CD14-positive monocyte (primary cell): ENCODE results near the gene ZBTB7C. TPM values are rescaled to one million over a fixed set of nuclear protein-coding genes. Genes with fewer than 3 reads are reported as not detected.
A peak's percentile ranks its signal among the peaks of the same experiment; 100 is the strongest.

Experiments used
- DNase-seq, 3 donors: peaks; one replicate each; pipeline ENCODE4 v3.0.0-alpha.2; 2011 to 2022
- H2AFZ ChIP-seq: 2 replicates; pipeline ENCODE4 v1.6.0; 2012; ENCODE audit warnings: mild to moderate bottlenecking, low read depth, low read length, inconsistent platforms; ENCODE audit not compliant: insufficient read depth, poor library complexity, severe bottlenecking
- H3K27ac ChIP-seq, 2 donors: 1 replicate in 1 of 2; 2 replicates in 1 of 2; pipeline ENCODE4 v1.5.1; 2012 to 2013; ENCODE audit warnings: low read length in 2 of 2, control low read depth in 1 of 2, inconsistent platforms in 1 of 2, low read depth in 1 of 2, mild to moderate bottlenecking in 1 of 2
- H3K27me3 ChIP-seq, 2 donors: one replicate each; pipeline versions ENCODE4 v1.6.0 to v1.6.1; 2011 to 2013; ENCODE audit warnings: low read length in 2 of 2; ENCODE audit not compliant: control insufficient read depth in 2 of 2, insufficient read depth in 2 of 2
- H3K36me3 ChIP-seq, 2 donors: replicated peaks in 1 of 2; 1 replicate in 1 of 2; 2 replicates in 1 of 2; pipeline versions ENCODE4 v1.5.1 to v1.6.1; 2012 to 2013; ENCODE audit warnings: low read length in 2 of 2, control low read depth in 1 of 2, inconsistent platforms in 1 of 2, mild to moderate bottlenecking in 1 of 2; ENCODE audit not compliant: insufficient read depth in 2 of 2, control insufficient read depth in 1 of 2
- H3K4me1 ChIP-seq, 2 donors: 1 replicate in 1 of 2; 2 replicates in 1 of 2; pipeline versions ENCODE4 v1.5.1 to v1.6.1; 2012 to 2013; ENCODE audit warnings: low read length in 2 of 2, control low read depth in 1 of 2, inconsistent platforms in 1 of 2, mild to moderate bottlenecking in 1 of 2, moderate library complexity in 1 of 2; ENCODE audit not compliant: insufficient read depth in 2 of 2, control insufficient read depth in 1 of 2
- H3K4me2 ChIP-seq: replicated peaks from 2 replicates; pipeline ENCODE3; 2012; ENCODE audit warnings: low read length, moderate library complexity, mild to moderate bottlenecking; ENCODE audit not compliant: poor library complexity, severe bottlenecking; ENCODE audit errors: extremely low read depth
- H3K4me3 ChIP-seq, 3 experiments: fragments of 200-600 bp in 1 of 3; sonication (generic) in 1 of 3; replicated peaks in 1 of 3; 1 replicate in 2 of 3; 2 replicates in 1 of 3; pipeline ENCODE4 v1.5.1; 2011 to 2013; ENCODE audit warnings: low read length in 3 of 3, mild to moderate bottlenecking in 3 of 3, control low read depth in 2 of 3, low read depth in 2 of 3, inconsistent platforms in 1 of 3, moderate library complexity in 1 of 3
- H3K79me2 ChIP-seq: 2 replicates; pipeline ENCODE4 v1.6.0; 2012; ENCODE audit warnings: mild to moderate bottlenecking, control low read depth, inconsistent platforms, low read length, moderate library complexity; ENCODE audit not compliant: insufficient read depth
- H3K9ac ChIP-seq: 2 replicates; pipeline ENCODE4 v1.6.0; 2017; ENCODE audit warnings: low read length, mild to moderate bottlenecking; ENCODE audit not compliant: insufficient read depth, poor library complexity, severe bottlenecking
- H3K9me3 ChIP-seq, 2 donors: replicated peaks in 1 of 2; 1 replicate in 1 of 2; 2 replicates in 1 of 2; pipeline versions ENCODE4 v1.5.1 to v1.6.1; 2012 to 2013; ENCODE audit warnings: low read length in 2 of 2, control low read depth in 1 of 2; ENCODE audit not compliant: control insufficient read depth in 1 of 2, insufficient read depth in 1 of 2
- H4K20me1 ChIP-seq: 2 replicates; pipeline ENCODE4 v1.6.0; 2012; ENCODE audit warnings: mild to moderate bottlenecking, low read length, control low read depth, moderate library complexity; ENCODE audit not compliant: insufficient read depth
- H3K27ac Mint-ChIP-seq, 7 donors: one replicate each; pipeline ENCODE4 v1.8.0; 2020; ENCODE audit warnings: mild to moderate bottlenecking in 7 of 7, mixed read lengths in 7 of 7, moderate library complexity in 6 of 7, inconsistent platforms in 2 of 7
- H3K27me3 Mint-ChIP-seq, 3 donors: one replicate each; pipeline ENCODE4 v1.8.0; 2021 to 2022; ENCODE audit warnings: low read depth in 3 of 3, mild to moderate bottlenecking in 3 of 3, mixed read lengths in 3 of 3, moderate library complexity in 3 of 3, inconsistent platforms in 1 of 3
- H3K36me3 Mint-ChIP-seq, 2 donors: one replicate each; pipeline ENCODE4 v1.8.0; 2020; ENCODE audit warnings: mixed read lengths in 2 of 2, inconsistent platforms in 1 of 2, mild to moderate bottlenecking in 1 of 2
- H3K4me1 Mint-ChIP-seq: one replicate; pipeline ENCODE4 v1.8.0; 2020; ENCODE audit warnings: mild to moderate bottlenecking, mixed read lengths
- H3K4me3 Mint-ChIP-seq, 2 donors: one replicate each; pipeline ENCODE4 v1.8.0; 2020; ENCODE audit warnings: mild to moderate bottlenecking in 2 of 2, mixed read lengths in 2 of 2, moderate library complexity in 1 of 2
- H3K9me3 Mint-ChIP-seq, 7 donors: one replicate each; pipeline ENCODE4 v1.8.0; 2020 to 2022; ENCODE audit warnings: mixed read lengths in 7 of 7, mild to moderate bottlenecking in 6 of 7, moderate library complexity in 6 of 7, inconsistent platforms in 2 of 7
- WGBS: methylation state at CpG from one replicate; pipeline ENCODE4 v1.1.5; 2013; ENCODE audit warnings: missing lambda C conversion rate; ENCODE audit not compliant: insufficient coverage; 5-methylcytosine and 5-hydroxymethylcytosine counted together
- intact Hi-C, 2 donors: fragments of 100-400 bp; cut with micrococcal nuclease; formaldehyde crosslinking; loops; one replicate each; pipeline versions ENCODE4 v1.15.0 to v1.15.1; 2023
- polyA plus RNA-seq, 3 donors: library from polyadenylated mRNA; depleted of rRNA in 1 of 3; unstranded in 2 of 3; stranded (reverse) in 1 of 3; fragments of 300-500 nt in 2 of 3; fragments of >200 nt in 1 of 3; fragmentation: Illumina TruSeq in 2 of 3; gene quantifications; 1 replicate in 2 of 3; 2 replicates in 1 of 3; pipeline ENCODE4 v1.2.3, GENCODE V29; 2012 to 2021
- TF ChIP-seq, protein P1 (sequence below): fragments of 200-600 bp; IDR thresholded peaks from one replicate; pipeline ENCODE4 v1.8.0; 2022; ENCODE audit warnings: antibody characterized with exemption, mild to moderate bottlenecking

The ZBTB7C gene
- polyA plus RNA-seq, 3 donors: 0.03 to 0.09 TPM; not detected in 1

DNA sequence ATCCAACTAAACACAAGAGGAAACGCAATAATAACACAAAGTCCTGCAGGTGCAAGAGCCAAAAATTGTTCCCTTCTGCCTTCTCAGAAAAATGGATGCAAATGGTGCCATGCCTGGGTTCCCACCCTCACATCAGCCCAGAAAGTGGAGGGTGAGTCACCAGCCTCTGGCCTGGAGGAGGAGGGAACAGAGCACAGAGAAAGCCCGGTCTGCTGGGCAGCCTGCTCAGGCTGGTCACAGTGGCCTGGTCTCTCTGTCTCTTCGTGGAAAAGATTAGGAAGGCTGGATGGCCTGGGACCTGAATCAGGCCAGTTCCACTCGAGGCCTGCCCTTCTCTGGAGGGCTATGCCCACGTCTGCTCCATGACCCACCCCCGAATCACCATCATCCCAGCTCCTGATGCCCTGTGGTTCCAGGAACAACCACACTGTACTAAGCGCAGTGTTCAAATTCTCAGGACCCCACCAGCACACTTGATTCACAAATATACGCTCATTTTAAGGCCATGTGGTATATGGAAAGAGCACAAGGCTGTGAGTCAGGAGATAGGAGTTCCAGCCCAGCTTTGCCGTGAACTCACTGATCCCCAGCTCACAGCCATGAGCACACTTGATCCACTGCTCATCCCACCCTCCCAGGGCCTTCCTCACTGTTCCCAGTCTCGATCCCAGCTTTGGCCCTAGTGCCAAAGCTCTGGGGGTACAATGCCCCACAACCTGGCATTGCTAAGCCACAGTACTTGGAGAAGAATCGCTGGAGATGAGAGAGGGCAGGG lies 82.1 kb downstream of the ZBTB7C start:
- Histone ChIP-seq H3K27ac (no peak overlapping the region), H3K4me3 (no peak overlapping the region), H2AFZ (no peak overlapping the region), H3K27me3 (no peaks in the 10 kb centered on the region), H3K79me2 (no peaks in the 10 kb centered on the region), H3K4me2 (no peak overlapping the region), H3K4me1 (no peaks in the 10 kb centered on the region), H4K20me1 (no peaks in the 10 kb centered on the region), H3K9me3 (no peaks in the 10 kb centered on the region), H3K36me3 (no peaks in the 10 kb centered on the region), H3K9ac (no peak overlapping the region)
- Mint-ChIP-seq H3K4me3 (no peak overlapping the region), H3K4me1 (no peaks in the 10 kb centered on the region), H3K27ac (peak overlapping the region in 2 of 7 donors; percentile 1 to 4), H3K27me3 (peaks cover 8 to 15% (median 10%) of the 10 kb centered on the region in 3 donors), H3K9me3 (no peaks in the 10 kb centered on the region), H3K36me3 (no peaks in the 10 kb centered on the region)
- TF ChIP-seq, protein P1, sequence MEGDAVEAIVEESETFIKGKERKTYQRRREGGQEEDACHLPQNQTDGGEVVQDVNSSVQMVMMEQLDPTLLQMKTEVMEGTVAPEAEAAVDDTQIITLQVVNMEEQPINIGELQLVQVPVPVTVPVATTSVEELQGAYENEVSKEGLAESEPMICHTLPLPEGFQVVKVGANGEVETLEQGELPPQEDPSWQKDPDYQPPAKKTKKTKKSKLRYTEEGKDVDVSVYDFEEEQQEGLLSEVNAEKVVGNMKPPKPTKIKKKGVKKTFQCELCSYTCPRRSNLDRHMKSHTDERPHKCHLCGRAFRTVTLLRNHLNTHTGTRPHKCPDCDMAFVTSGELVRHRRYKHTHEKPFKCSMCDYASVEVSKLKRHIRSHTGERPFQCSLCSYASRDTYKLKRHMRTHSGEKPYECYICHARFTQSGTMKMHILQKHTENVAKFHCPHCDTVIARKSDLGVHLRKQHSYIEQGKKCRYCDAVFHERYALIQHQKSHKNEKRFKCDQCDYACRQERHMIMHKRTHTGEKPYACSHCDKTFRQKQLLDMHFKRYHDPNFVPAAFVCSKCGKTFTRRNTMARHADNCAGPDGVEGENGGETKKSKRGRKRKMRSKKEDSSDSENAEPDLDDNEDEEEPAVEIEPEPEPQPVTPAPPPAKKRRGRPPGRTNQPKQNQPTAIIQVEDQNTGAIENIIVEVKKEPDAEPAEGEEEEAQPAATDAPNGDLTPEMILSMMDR: no peak
- WGBS: 83% methylated on average over 5 of the region's 11 CpGs
- intact Hi-C loops: no loop called here
- DNase-seq: no peak

DNA sequence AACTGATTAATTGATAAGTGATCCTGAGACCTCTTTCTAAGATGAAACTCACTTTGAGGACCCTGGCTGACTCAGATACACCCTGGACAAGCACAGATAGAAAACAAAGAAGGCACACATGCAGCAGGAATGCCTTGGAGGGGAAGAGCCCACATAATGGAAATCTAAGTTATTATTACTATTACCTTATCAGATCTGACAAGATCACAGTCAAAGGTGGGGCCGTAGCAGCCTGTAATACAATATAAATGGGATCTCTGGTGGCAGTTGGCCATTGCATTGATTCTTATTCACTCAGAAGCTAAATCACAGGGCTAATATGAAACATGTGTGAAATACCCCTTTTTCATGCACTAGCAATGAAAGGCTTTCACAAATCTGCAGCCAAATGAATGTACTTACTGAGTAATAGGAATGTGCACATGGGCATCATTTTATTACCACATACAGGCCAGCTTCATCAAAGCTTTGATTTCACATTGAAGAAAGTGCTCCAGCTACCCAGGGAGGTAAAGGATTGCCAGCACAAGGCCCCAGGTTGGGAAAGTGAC lies 84.0 kb downstream of the ZBTB7C start:
- H3K27ac Mint-ChIP-seq: no peak overlapping the region
- H3K36me3 Mint-ChIP-seq: no peaks in the 10 kb centered on the region
- no peak for DNase-seq
- Histone ChIP-seq H3K4me1 (no peaks in the 10 kb centered on the region), H3K4me2 (no peak overlapping the region), H3K36me3 (no peaks in the 10 kb centered on the region), H3K9me3 (no peaks in the 10 kb centered on the region), H4K20me1 (no peaks in the 10 kb centered on the region), H3K27ac (no peak overlapping the region), H2AFZ (no peak overlapping the region), H3K27me3 (no peaks in the 10 kb centered on the region), H3K9ac (no peak overlapping the region), H3K4me3 (no peak overlapping the region), H3K79me2 (no peaks in the 10 kb centered on the region)
- H3K4me3 Mint-ChIP-seq: no peak overlapping the region
- H3K27me3 Mint-ChIP-seq: peaks cover 4 to 14% (median 10%) of the 10 kb centered on the region in 3 donors
- TF ChIP-seq, protein P1: no peak
- H3K9me3 Mint-ChIP-seq: no peaks in the 10 kb centered on the region
- no CpG with 5 or more reads among the region's 1 CpG for WGBS
- no peaks in the 10 kb centered on the region for H3K4me1 Mint-ChIP-seq
- intact Hi-C loops: no loop called here
